Spleen (tissue), 7 donors: ENCODE measurements around the gene ADGRV1.

Experiments
- CTCF ChIP-seq, 11 experiments: fragments of 200-600 bp in 7 of 11; fragments of 450-650 bp in 4 of 11; sonication (generic) in 4 of 11; IDR thresholded peaks in 8 of 11; conservative IDR thresholded peaks in 3 of 11; 1 replicate in 7 of 11; 2 replicates in 4 of 11; pipeline versions ENCODE4 v1.4.0 to v1.8.0; 2016 to 2021; ENCODE audit warnings: antibody characterized with exemption in 11 of 11, inconsistent platforms in 4 of 11, mild to moderate bottlenecking in 1 of 11
- POLR2A ChIP-seq, 3 donors: fragments of 450-650 bp; IDR thresholded peaks; one replicate each; pipeline ENCODE4 v1.5.1; 2017; ENCODE audit warnings: antibody characterized with exemption in 3 of 3, mild to moderate bottlenecking in 1 of 3
- donor health status: DM: no; HTN: no; CAD: no; lungs with moderate emphysema.
- donor health status: DM: no; HTN: no; CAD: no.
- donor health status: DM: no; HTN: no; CAD: no.

- no peak for TF ChIP-seq POLR2A (IDR thresholded peaks at IDR 0.05)
- TF ChIP-seq CTCF (IDR thresholded peaks at IDR 0.05 in 8 of 11, conservative IDR thresholded peaks at IDR 0.05 in 3 of 11), result no peak
Measured at GRCh38 chr5:91007780-91008402, 449.3 kb downstream of the ADGRV1 start.
